Left colon (tissue), 2 donors: ENCODE measurements around the gene PFKL. TPM values are rescaled to one million over a fixed set of nuclear protein-coding genes. Genes with fewer than 3 reads are reported as not detected.

Source experiments
- ATAC-seq: fragments of 200-7000 bp; cut with Tn5 transposase; one replicate; pipeline ENCODE4 v1.9.1; 2020; ENCODE audit warnings: mild to moderate bottlenecking, moderate library complexity
- DNase-seq, 2 donors: peaks; one replicate each; pipeline ENCODE4 v3.0.0-alpha.2; 2020
- intact Hi-C, 2 donors: fragments of 100-400 bp; cut with DNase I in 1 of 2; cut with micrococcal nuclease in 1 of 2; formaldehyde crosslinking; loops; one replicate each; pipeline versions ENCODE4 v1.11.2 to v1.14.0; 2022; cut with DNase I, micrococcal nuclease
- total RNA-seq, 2 donors: library from RNA; stranded (reverse); fragmentation: NEBNext Ultra II Directional; extraction: Animal tissue kit (Norgen Biotek cat#: 25700); gene quantifications; one replicate each; pipeline ENCODE4 v1.2.1, GENCODE V29; 2021
- donor health status: DM: no; HTN: no; CAD: no.
- donor health status: DM: yes; HTN: yes; CAD: no.

The PFKL gene
- total RNA-seq, 2 donors from 2014 or later, result 239 to 245 TPM

DNA sequence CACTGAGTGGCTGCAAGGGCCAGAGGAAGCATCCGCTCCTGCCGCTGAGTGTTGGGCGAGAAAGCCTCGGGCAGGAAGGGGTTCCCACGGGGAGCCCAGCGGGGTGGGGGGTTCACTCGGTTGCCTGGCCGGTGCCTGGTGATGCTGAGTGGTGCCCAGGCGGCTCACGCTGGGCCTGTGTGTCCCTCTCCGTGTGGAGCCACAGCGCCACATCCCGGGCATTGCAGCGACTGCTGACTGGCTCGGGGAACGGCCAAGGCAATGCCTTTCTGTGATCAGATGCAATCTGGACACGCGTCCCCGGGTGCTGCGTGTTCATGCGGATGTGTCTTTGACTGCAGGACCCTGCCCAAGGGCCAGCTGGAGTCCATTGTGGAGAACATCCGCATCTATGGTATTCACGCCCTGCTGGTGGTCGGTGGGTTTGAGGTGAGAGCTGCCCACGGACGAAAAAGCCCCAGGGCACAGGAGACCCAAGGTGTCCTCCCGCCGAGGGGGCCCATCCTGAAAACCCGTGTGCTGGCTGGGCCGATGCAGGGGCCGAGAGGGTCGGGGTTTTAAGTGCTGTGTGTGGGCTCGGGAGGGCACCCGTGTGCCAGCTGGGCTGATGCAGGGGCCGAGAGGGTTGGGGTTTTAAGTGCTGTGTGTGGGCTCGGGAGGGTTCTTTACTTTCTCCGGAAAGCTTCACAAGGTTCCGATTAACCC is 22.9 kb downstream of the PFKL start:
- intact Hi-C loops, result no loop called here
- ATAC-seq (no peak), DNase-seq (no peak)

DNA sequence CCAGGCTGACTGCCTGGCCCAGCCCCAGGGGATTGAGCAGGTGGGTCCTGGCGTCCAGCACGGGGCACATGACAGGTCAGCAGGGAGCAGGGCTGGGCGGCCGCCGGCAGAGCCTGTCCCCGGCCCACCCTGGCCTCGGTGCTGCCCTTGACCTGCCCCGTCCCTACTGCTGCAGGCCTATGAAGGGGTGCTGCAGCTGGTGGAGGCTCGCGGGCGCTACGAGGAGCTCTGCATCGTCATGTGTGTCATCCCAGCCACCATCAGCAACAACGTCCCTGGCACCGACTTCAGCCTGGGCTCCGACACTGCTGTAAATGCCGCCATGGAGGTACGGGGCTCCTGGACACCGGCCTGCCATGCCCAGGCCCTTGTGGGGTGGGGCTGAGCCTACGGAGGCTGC is 23.7 kb downstream of the PFKL start:
- DNase-seq (no peak), ATAC-seq (no peak)
- intact Hi-C loops, result no loop called here

DNA sequence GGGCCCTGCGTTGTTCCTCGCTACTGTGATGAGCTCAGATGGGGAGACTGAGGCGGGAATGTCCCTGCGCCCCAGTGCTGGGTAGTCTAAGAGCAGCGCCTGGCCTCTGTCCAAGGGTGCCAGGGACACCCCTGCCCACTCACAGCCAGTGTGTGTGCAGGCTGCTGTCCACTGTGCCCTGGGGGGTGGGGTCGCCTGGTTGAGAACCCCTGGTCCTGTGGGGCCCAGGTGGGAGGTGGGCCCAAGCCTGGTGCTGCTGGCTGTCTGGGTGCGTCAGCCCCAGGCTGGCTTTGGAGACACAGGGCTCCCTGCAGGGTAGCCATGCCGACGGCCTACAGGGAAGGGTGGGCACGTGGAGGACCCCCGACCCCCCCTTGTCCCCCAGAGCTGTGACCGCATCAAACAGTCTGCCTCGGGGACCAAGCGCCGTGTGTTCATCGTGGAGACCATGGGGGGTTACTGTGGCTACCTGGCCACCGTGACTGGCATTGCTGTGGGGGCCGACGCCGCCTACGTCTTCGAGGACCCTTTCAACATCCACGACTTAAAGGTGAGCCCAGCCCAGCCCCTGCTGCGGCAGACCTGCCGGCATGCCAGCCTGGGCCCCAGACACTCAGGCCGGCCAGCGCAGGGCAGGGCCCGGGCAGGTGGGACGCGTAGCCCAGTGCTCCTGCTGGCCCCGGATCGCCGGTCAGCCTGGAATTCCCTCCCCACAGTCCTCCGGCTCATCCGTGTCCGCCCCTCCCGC is 24.4 kb downstream of the PFKL start:
- DNase-seq, result no peak
- ATAC-seq, result no peak
- intact Hi-C loops, result no loop called here

DNA sequence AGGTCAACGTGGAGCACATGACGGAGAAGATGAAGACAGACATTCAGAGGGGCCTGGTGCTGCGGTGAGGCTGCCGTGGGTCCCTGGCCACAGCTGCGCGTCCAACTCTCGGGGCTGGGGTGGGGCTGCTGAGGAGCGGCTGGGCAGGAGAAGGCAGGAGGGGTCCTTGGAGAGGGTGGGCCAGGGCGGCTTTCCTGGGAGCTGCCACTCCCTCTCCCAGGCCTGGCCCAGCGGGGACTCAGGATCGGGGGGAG is 24.9 kb downstream of the PFKL start:
- DNase-seq (no peak), ATAC-seq (no peak)
- intact Hi-C loops, result no loop called here

DNA sequence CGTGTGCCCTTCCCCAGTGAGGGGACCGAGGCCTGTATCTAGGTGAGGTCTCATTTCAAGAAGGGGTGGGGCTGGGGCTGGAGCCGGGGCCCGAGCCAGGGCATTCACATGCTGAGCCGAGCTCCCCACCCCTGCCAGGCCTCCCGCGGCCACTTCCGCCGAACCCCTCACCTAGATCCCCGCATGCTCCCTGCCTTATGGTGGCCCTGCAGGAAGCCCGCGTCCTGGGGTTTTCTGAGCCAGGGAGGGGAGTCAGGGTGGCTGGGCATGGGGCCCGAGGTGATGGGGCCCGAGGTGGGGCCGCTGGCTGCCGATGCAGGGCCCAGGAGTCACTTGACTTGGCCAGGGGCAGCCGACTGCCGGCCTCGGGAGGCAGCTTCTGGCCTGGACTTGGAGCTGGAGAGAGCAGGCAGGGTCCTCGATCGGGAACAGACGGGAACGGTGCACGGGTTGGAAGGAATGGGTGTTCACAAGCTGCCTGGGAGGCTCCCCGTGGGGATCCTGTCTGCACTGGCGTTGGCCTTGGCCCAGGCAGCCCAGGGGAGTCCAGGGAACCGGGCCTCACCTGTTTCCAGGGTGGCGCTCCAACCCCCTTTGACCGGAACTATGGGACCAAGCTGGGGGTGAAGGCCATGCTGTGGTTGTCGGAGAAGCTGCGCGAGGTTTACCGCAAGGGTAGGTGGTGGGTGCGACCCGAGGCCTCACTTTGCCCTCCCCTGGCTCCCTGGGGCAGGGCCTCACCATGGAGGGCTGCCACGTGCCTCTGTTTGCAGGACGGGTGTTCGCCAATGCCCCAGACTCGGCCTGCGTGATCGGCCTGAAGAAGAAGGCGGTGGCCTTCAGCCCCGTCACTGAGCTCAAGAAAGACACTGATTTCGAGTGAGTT is 25.8 kb downstream of the PFKL start:
- no peak for ATAC-seq
- intact Hi-C loops, result no loop called here
- no peak for DNase-seq

DNA sequence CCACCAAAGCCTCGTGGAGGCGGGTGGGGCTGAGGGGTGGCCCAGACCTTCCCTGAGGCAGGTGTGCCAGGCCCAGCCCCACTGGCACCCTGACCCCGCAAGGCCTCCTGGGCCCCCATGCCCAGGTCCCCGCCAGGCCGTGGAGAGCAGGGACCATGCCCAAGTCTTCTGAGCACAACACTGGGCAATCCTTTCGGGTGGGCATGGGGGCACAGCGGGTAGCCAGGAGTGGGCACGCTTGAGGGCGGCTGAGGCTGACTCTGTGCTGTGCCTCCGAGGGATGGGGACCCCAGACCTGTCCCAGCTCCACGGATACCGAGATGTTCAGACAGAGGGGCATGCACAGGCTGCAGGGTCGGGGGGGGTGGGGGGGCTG is 26.4 kb downstream of the PFKL start:
- ATAC-seq (no peak), DNase-seq (no peak)
- intact Hi-C loops, result no loop called here

DNA sequence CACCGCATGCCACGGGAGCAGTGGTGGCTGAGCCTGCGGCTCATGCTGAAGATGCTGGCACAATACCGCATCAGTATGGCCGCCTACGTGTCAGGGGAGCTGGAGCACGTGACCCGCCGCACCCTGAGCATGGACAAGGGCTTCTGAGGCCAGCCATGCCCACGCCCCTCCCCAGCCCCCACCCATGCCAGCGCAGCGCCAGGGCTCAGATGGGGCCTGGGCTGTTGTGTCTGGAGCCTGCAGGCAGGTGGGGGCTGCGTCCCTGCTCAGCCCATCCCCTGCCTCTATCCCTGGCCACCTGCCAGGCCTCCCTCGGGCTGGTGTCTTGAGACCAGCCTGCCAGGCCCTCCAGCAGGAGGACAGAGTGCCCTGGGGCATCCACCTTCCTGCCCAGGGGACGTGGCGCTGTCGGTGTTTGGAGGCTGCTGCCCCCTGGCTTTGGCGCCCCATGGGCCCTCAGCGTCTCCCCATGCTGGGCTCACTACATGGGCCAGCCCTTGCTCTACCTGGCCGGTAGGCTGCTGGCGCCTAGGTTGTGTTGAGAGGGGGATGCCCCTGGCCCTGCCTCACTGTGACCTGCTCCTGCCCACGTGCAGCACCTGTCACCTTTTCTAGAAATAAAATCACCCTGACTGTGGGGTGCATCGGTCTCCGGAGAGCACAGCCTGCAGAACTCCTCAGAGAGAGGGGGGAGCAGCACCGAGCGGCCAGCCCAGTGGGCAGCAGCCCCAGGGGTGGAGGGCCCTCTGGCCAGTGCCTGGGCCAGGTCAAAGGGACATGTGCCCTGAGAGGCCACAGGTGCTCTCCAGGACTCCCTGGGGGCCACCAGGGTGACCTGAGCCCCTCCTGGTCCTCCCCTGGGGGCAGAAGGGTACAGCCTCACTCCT is 27.1 kb downstream of the PFKL start:
- intact Hi-C loops, result no loop called here
- ATAC-seq (no peak), DNase-seq (no peak)

DNA sequence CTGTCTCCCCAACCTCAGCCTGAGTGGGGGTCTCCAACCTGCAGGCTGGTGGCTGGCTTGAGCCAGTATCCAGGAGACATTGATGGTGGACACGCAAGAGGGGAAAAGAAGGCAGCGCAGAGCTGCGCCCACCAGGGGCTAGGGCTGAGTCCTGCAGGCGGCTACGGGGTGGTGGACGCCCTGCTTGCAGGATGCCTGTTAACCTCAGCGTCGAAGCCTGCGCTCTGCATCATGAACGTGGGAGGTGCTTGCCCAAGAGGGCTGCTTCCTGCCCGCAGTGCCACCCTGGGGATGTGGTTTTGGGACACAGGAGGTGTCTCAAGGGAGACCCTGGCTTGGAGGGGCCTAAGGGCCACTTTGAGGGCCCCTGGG is 27.7 kb downstream of the PFKL start:
- DNase-seq (no peak), ATAC-seq (peak; percentile 0)
- intact Hi-C loops, result no loop called here

DNA sequence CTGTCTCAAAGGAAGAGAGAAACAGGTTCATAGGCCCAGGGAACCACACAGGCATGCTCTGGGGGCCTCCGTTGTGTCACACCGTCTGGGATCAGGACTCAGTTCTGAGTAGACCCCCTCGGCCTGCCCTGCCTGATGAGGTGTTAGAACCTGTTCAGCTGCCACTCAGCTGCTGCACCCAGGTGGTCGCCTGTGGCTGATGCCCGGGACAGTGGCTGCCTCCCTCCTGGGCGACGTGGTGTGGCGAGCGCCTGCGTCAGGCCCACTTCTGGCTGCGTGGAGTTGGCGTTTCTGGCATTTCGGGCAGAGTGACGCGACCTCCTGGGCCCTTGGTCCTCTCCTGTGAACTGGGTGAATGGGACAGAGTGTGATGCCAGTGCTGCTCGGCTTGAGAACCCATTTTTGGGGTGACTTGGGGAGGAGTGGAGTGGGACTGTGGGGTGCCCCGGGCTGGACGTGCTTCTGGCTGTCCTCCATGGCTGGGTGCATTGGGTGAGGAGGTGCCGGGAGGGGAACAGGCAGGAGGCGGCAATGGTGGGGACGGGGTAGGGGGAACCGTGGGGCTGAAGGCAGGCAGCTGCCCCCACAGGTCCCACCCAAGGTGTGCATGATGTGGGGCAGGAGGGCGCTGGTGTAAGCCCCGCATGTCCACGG is 28.5 kb downstream of the PFKL start:
- no peak for DNase-seq
- intact Hi-C loops, result no loop called here
- peak; percentile 11 for ATAC-seq

DNA sequence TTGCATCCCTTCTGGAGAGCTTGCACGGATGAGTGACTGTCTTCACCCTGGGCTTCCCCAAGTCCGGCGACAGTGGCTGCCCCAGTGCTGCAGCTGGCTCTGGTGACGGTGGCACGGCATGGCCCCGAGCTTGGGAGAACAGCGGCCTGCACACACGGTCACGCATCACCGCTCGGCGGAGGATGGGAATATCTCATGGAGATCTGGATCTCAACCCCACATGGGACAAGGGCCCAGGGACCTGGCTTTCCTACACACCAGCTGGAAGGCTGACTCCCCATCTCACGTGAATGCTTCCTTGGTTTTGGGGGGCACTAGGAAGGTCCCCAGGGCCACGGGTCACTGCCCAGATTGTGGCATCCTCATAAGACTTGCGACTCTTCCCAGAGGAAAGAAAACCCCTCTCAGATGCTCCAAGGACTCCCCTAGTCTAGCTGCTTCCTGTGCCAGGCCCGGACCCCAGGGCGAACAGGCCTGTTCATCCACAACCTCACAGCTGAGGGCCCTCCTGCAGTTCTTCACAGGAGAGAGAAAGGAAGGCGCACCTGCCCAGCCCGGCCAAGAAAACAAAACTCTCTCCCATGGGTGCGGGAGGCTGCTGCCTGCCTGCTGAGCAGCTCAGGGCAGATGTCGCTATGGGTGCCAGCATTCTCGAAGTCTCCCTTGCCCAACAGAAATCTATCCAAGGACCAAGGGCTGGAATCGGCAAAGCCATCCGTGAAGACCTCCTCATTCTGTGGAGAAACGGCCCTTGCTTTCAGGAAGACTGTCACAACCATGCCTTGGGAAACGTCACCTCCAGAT is 29.4 kb downstream of the PFKL start:
- peak; percentile 4 for ATAC-seq
- intact Hi-C loops, result no loop called here

DNA sequence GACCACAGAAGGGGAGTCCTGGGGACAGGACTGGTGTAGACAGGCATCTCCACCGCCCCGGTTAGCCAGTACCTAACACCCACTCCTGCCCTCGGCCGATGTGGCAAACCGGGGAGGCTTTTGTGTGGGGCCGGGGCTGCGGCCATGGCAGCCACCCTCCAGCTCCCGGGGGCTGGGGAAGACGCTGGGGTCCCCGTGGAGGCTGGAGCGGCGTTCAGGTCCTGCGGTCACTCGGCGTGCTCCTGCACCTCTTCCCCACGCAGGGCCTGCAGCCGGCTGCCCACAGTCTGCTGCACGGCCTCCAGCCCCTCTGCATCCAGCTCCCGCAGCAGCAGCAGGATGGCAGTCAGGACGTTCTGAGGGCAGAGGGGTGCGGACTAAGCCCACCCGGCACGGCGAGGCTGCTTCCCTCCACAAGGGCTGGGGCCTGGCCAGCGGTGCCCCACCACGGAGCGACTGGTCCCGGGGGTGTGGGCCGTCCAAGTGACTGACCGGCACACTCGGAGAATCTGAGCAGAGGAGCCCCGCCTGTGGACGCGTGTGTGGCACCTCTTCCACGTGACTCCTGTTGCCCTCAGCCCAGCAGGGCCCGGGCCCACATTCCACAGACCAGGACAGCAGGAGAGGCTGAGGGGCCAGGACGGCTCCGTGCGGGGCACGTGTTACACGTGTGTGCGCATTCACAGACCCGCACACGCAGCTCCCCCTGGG is 30.3 kb downstream of the PFKL start:
- intact Hi-C loops, result no loop called here
- DNase-seq, result no peak
- ATAC-seq, result peak; percentile 3

More for the DNA sequence above, 29.4 kb downstream of the PFKL start:
- DNase-seq, result no peak

DNA sequence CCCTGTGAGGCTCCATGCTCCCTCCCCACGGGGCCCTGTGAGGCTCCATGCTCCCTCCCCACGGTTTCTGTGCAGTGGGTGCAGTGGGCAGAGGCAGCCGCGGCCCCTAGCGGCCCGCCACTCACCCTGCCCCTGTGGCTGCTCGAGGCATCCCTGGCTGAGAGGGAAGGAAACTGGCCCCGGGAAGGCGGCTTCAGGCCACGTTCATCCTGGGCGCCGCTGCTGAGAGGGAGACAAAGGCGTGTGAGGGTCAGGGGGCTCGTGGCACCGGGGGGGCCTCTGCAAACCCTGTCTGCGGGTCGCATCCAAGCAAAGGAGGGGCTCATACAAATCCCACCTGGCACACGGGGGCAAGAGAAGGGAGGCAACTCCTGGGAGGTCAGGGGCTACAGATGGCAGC is 30.8 kb downstream of the PFKL start:
- DNase-seq (no peak), ATAC-seq (no peak)
- intact Hi-C loops, result no loop called here

DNA sequence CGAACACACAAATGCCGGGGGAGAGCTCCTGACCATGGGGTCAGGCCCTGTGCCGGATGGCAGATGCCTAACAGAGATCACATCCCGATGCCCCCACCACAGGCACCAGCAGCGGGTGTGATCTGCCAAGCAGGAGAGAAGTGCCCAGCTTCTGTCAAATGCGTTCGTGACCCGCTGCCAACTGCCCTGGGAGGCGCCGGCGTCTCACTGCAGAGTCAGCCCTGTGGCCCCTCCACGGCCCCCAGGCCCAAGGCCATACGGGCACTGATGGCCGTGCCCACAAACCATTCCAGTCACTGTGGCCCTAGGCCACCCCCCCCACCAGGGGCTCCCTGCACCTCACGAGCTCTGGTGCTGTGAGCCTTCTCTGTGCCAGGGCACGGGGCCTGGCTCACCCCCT is 31.4 kb downstream of the PFKL start:
- DNase-seq (no peak), ATAC-seq (no peak)
- intact Hi-C loops, result no loop called here

DNA sequence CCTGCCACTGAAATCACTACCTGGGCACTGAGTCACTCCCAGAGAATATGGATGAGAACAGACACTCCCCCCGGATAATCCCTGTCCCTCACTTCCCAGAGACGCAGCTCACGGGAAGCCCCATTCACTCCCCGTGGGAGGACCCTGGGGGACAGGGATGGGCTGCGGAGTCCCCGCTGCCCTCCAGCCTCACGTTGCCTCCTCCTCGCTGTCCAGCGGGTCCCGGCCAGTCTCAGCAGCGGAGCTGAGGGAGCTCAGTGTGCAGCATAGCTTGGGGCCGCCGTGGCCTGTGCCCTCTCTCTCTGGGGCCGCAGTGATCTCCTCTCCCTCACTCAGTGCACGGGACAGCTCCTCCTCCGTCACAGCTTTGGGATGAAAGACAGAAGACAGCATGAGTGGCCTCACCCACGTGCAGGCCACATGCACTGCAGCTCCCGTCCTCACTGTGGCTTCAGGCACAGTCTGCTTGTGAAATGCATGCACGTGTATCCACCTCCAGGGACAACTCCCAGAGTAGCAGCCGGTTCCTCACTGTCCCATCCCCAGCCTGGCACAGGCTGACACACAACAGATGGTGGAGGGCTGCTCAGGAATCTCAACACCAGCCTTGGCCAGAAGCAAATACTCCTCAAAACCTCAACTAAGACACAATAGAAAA is 31.9 kb downstream of the PFKL start:
- ATAC-seq, result no peak
- intact Hi-C loops, result no loop called here

DNA sequence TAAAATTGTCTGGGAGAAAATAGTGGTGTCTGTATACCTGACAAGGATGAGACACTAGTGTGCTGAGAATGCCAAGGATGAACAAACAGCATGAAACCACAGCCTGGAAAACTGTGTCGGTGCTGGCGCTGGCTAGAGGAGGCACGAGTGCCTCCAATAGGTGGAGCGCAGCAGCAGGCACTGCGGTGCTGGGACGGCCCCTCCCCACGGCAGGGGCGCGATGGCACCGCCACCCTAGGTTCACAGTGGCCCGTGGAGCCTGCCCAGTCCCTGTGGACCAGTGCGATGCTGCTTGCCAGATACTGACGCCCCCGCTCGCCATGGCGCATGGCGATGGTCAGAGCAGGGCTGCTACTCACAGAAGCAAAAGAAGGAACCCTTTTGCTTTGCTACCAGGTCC is 32.5 kb downstream of the PFKL start:
- ATAC-seq (no peak), DNase-seq (no peak)
- intact Hi-C loops, result no loop called here

More for the DNA sequence above, 31.9 kb downstream of the PFKL start:
- no peak for DNase-seq

DNA sequence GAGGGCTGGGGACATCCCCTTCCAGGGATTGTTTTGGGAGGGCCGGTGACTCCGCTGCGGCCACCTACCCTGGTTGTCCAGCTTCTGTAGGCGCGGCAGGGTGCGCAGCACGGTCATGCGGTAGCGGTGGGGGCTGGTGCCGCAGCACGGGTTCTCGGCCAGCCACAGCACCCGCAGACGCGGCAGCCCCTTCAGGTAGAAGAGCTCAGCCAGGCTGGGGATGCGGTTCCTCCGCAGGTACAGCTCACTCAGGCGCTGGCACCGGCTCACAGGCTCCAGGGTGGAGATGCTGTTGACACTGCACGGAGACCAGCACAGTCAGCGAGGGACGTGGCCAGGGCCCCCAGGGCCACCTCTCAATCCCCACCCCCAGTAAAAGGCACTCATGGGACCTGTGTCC is 33.1 kb downstream of the PFKL start:
- no peak for DNase-seq
- intact Hi-C loops, result no loop called here
- ATAC-seq, result no peak
